HepG2 (cell line): ENCODE measurements around the gene ORMDL3. TPM values are rescaled to one million over a fixed set of nuclear protein-coding genes. Genes with fewer than 3 reads are reported as not detected.

Source experiments
- CBFB ChIP-seq: sonication (generic); formaldehyde crosslinking; IDR thresholded peaks from 2 replicates; pipeline ENCODE4 v1.4.0; 2020; ENCODE audit warnings: missing genetic modification reagents
- CBX2 ChIP-seq, 2 experiments: fragments of 200-600 bp in 1 of 2; sonication (generic); formaldehyde crosslinking in 1 of 2; IDR thresholded peaks; 2 replicates each; pipeline versions ENCODE4 v1.7.0 to v1.8.1; 2018 to 2022; ENCODE audit warnings: low read depth in 2 of 2, low read length in 1 of 2, mild to moderate bottlenecking in 1 of 2, missing genetic modification reagents in 1 of 2
- CCDC6 ChIP-seq: sonication (generic); formaldehyde crosslinking; IDR thresholded peaks from 2 replicates; pipeline ENCODE4 v1.8.1; 2022; ENCODE audit warnings: mild to moderate bottlenecking, missing genetic modification reagents, moderate library complexity
- CSRNP2 ChIP-seq: sonication (generic); formaldehyde crosslinking; conservative IDR thresholded peaks from 2 replicates; pipeline ENCODE4 v1.8.0; 2022; ENCODE audit warnings: low read depth, missing genetic modification reagents
- HNF1B ChIP-seq: sonication (generic); formaldehyde crosslinking; IDR thresholded peaks from 2 replicates; pipeline ENCODE4 v1.5.1; 2020; ENCODE audit warnings: mild to moderate bottlenecking, moderate library complexity, missing genetic modification reagents
- KAT7 ChIP-seq: IDR thresholded peaks from 2 replicates; pipeline ENCODE4 v1.6.1; 2018; ENCODE audit warnings: borderline replicate concordance, missing compliant biosample characterization
- KDM5A ChIP-seq: fragments of 200-600 bp; sonication (generic); IDR thresholded peaks from 2 replicates; pipeline ENCODE4 v1.7.0; 2018; ENCODE audit warnings: antibody characterized with exemption, mild to moderate bottlenecking, low read length, borderline replicate concordance
- KLF6 ChIP-seq: IDR thresholded peaks from 2 replicates; pipeline ENCODE4 v1.8.0; 2016; ENCODE audit warnings: missing biosample characterization, missing genetic modification reagents
- MAFF ChIP-seq: IDR thresholded peaks from 2 replicates; pipeline ENCODE4 v1.6.1; 2011; ENCODE audit warnings: low read depth, low read length, improper control_type of control experiment
- MXD4 ChIP-seq: IDR thresholded peaks from 2 replicates; pipeline ENCODE4 v1.6.1; 2016; ENCODE audit warnings: mild to moderate bottlenecking, missing biosample characterization, missing genetic modification reagents
- NFE2L1 ChIP-seq: sonication (generic); formaldehyde crosslinking; IDR thresholded peaks from 2 replicates; pipeline ENCODE4 v1.4.0; 2020; ENCODE audit warnings: missing genetic modification reagents, mild to moderate bottlenecking, borderline replicate concordance
- PHF8 ChIP-seq: sonication (generic); formaldehyde crosslinking; IDR thresholded peaks from 2 replicates; pipeline ENCODE4 v1.5.0; 2020; ENCODE audit warnings: missing genetic modification reagents
- POGZ ChIP-seq: sonication (generic); formaldehyde crosslinking; IDR thresholded peaks from 2 replicates; pipeline ENCODE4 v1.4.0; 2020; ENCODE audit warnings: mild to moderate bottlenecking, missing genetic modification reagents
- RBAK ChIP-seq: sonication (generic); formaldehyde crosslinking; IDR thresholded peaks from 2 replicates; pipeline ENCODE4 v1.5.1; 2020; ENCODE audit warnings: mild to moderate bottlenecking, missing genetic modification reagents
- STAG1 ChIP-seq: sonication (generic); formaldehyde crosslinking; IDR thresholded peaks from 2 replicates; pipeline ENCODE4 v1.4.0; 2020; ENCODE audit warnings: missing genetic modification reagents
- ZBTB43 ChIP-seq: sonication (generic); formaldehyde crosslinking; conservative IDR thresholded peaks from 2 replicates; pipeline ENCODE4 v1.4.0; 2020; ENCODE audit warnings: missing genetic modification reagents
- ZFP91 ChIP-seq: sonication (generic); formaldehyde crosslinking; IDR thresholded peaks from 2 replicates; pipeline ENCODE4 v1.9.0; 2022; ENCODE audit warnings: missing genetic modification reagents, mild to moderate bottlenecking, borderline replicate concordance
- ZNF558 ChIP-seq: sonication (generic); formaldehyde crosslinking; IDR thresholded peaks from 2 replicates; pipeline ENCODE4 v1.9.0; 2022; ENCODE audit warnings: mild to moderate bottlenecking, missing genetic modification reagents, borderline replicate concordance
- ZNF619 ChIP-seq: sonication (generic); formaldehyde crosslinking; IDR thresholded peaks from 2 replicates; pipeline ENCODE4 v1.4.0; 2020; ENCODE audit warnings: mild to moderate bottlenecking, missing genetic modification reagents
- ZNF629 ChIP-seq: sonication (generic); formaldehyde crosslinking; conservative IDR thresholded peaks from 2 replicates; pipeline ENCODE4 v1.5.0; 2020; ENCODE audit warnings: missing genetic modification reagents
- ZNF761 ChIP-seq: sonication (generic); formaldehyde crosslinking; conservative IDR thresholded peaks from 2 replicates; pipeline ENCODE4 v1.4.0; 2020; ENCODE audit warnings: mild to moderate bottlenecking, missing genetic modification reagents
- ZNF776 ChIP-seq: sonication (generic); formaldehyde crosslinking; IDR thresholded peaks from 2 replicates; pipeline ENCODE4 v1.4.0; 2020; ENCODE audit warnings: mild to moderate bottlenecking, missing genetic modification reagents
- ZSCAN9 ChIP-seq: IDR thresholded peaks from 2 replicates; pipeline ENCODE4 v1.6.1; 2016; ENCODE audit warnings: borderline replicate concordance
- polyA plus RNA-seq, 8 experiments: library from polyadenylated mRNA; depleted of rRNA in 3 of 8; stranded (reverse) in 7 of 8; unstranded in 1 of 8; fragments of >200 nt; fragmentation: Illumina TruSeq in 4 of 8; extraction: Trizol in 4 of 8; gene quantifications; 2 replicates each; pipeline versions ENCODE4 v1.2.1 to v1.2.3, GENCODE V29; 2011 to 2016; ENCODE audit warnings: low read depth in 4 of 8, missing spikeins in 1 of 8, mixed read lengths in 1 of 8; ENCODE audit not compliant: insufficient read depth in 1 of 8
- total RNA-seq, 5 experiments: library from RNA; depleted of rRNA; stranded (reverse); fragments of >200 nt; fragmentation: Illumina TruSeq; extraction: Trizol; gene quantifications; 2 replicates each; pipeline ENCODE4 v1.2.3, GENCODE V29; 2016; ENCODE audit warnings: low read depth in 1 of 5

The ORMDL3 gene
- total and polyA plus RNA-seq, 2 of the 13 experiments (the other 11 are each of a cell fraction or from before 2014, with no cell fraction given): 181 to 384 TPM

- no peak for TF ChIP-seq KDM5A
- TF ChIP-seq PHF8: no peak
- no peak for TF ChIP-seq ZNF558 (CRISPR knock-in tag)
- 0 out of 2 replicates have a peak, but pooled peaks have one; percentile 25 for TF ChIP-seq HNF1B
- TF ChIP-seq ZSCAN9 (CRISPR knock-in tag): 0 out of 2 replicates have a peak, but pooled peaks have one; percentile 41
- peak; percentile 54 for TF ChIP-seq STAG1 (CRISPR knock-in tag)
- no peak for TF ChIP-seq CCDC6 (CRISPR knock-in tag)
- TF ChIP-seq ZBTB43 (CRISPR knock-in tag): no peak
- TF ChIP-seq RBAK: no peak
- no peak for TF ChIP-seq KAT7 (CRISPR knock-in tag)
- no peak for TF ChIP-seq CBX2 (IDR thresholded peaks at IDR 0.05; ENCODE audit: low read depth, low read length)
- TF ChIP-seq CBX2 (CRISPR knock-in tag; IDR thresholded peaks at IDR 0.05; ENCODE audit: low read depth): no peak
- no peak for TF ChIP-seq POGZ (CRISPR knock-in tag)
- 0 out of 2 replicates have a peak, but pooled peaks have one; percentile 23 for TF ChIP-seq ZFP91
- TF ChIP-seq ZNF619 (CRISPR knock-in tag): no peak
- no peak for TF ChIP-seq KLF6 (CRISPR knock-in tag)
- TF ChIP-seq MXD4 (CRISPR knock-in tag): no peak
- TF ChIP-seq ZNF761 (CRISPR knock-in tag): no peak
- no peak for TF ChIP-seq ZNF629 (CRISPR knock-in tag)
- TF ChIP-seq CBFB (CRISPR knock-in tag): no peak
- TF ChIP-seq NFE2L1 (CRISPR knock-in tag): no peak
- TF ChIP-seq ZNF776 (CRISPR knock-in tag): no peak
- TF ChIP-seq CSRNP2 (CRISPR knock-in tag): no peak
- no peak for TF ChIP-seq MAFF
Observed at GRCh38 chr17:39939588-39940419, 12.4 kb upstream of the ORMDL3 start (continued).
